HepG2 (cell line): ENCODE results near the gene CEP120.

ENCODE experiments used
- ATF1 ChIP-seq: IDR thresholded peaks from 2 replicates; pipeline ENCODE4 v1.6.1; 2016; ENCODE audit warnings: mild to moderate bottlenecking, control low read depth
- TCF7L2 ChIP-seq: IDR thresholded peaks from 2 replicates; pipeline ENCODE4 v1.6.1; 2011; ENCODE audit warnings: mild to moderate bottlenecking, low read depth, low read length, moderate library complexity

GRCh38 chr5:123367739-123368138, 55.5 kb downstream of the CEP120 start:
- TF ChIP-seq TCF7L2 (no peak), ATF1 (CRISPR knock-in tag) (no peak)
